ENCODE results near the gene KDM6B. TPM values are rescaled to one million over a fixed set of nuclear protein-coding genes. Genes with fewer than 3 reads are reported as not detected.

The KDM6B gene
- total RNA-seq, 1 experiment from 2014 or later = 19.9 TPM

DNA sequence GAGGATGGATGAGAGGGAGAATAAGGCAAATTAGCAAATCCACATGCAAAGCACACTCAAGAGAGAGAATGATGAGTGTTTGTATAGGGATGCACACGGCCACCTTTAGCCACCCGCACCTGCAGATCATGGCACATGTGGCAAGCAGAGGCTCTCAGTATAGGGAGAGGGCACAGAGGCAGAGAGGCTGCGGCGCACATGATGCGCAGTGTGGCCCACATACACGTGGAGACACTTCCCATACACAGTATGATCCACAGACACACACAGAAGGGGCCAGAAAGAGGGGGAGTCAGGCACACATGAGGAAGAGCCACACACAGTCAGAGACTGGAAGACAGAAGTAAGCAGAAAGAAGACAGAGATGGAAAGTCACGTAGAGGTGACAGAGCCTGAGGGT lies 48.1 kb downstream of the KDM6B start:
- in situ Hi-C loops (cut with HindIII; ENCODE audit: low pct_unique_long_range_greater_than_20kb, low sequenced_read_pairs) (no loop called here), intact Hi-C loops (cut with micrococcal nuclease; ENCODE audit: unreplicated experiment) (no loop called here)
- no peak overlapping the region; the same call in 1 of the 2 replicates for H3K27ac ChIP-seq (ENCODE audit: low read length)
- no peaks in the 10 kb centered on the region for H3K9me3 ChIP-seq (ENCODE audit: control insufficient read depth, insufficient read depth, low read depth, low read length)
- ChIA-PET POLR2A (no interaction called here), CTCF (no interaction called here)
- peaks cover 9% of the 10 kb centered on the region; the same call in 1 of the 2 replicates for H3K36me3 ChIP-seq (ENCODE audit: control insufficient read depth, insufficient read depth, low read length)
- no TSS peak for BruUV-seq (replicated peaks)
- peaks cover 15% of the 10 kb centered on the region; the same call in 1 of the 2 replicates for H3K4me1 ChIP-seq (ENCODE audit: control insufficient read depth, insufficient read depth, low read length)
- TF ChIP-seq TCF7L2 (IDR thresholded peaks at IDR 0.05; ENCODE audit: low read depth, low read length) (no peak), SIN3A (IDR thresholded peaks at IDR 0.05; ENCODE audit: borderline replicate concordance, insufficient read depth, low read depth, low read length) (no peak)
- TF ChIP-seq, protein P1, sequence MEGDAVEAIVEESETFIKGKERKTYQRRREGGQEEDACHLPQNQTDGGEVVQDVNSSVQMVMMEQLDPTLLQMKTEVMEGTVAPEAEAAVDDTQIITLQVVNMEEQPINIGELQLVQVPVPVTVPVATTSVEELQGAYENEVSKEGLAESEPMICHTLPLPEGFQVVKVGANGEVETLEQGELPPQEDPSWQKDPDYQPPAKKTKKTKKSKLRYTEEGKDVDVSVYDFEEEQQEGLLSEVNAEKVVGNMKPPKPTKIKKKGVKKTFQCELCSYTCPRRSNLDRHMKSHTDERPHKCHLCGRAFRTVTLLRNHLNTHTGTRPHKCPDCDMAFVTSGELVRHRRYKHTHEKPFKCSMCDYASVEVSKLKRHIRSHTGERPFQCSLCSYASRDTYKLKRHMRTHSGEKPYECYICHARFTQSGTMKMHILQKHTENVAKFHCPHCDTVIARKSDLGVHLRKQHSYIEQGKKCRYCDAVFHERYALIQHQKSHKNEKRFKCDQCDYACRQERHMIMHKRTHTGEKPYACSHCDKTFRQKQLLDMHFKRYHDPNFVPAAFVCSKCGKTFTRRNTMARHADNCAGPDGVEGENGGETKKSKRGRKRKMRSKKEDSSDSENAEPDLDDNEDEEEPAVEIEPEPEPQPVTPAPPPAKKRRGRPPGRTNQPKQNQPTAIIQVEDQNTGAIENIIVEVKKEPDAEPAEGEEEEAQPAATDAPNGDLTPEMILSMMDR (IDR thresholded peaks at IDR 0.05) = no peak
- no peak overlapping the region for H3K4me3 ChIP-seq (ENCODE audit: low read depth in 2 of 2, low read length in 2 of 2)
- DNase-seq (ENCODE audit: low read depth, low spot score) (no peak), ATAC-seq (no peak)
- H3K27me3 ChIP-seq (ENCODE audit: control insufficient read depth, insufficient read depth, low read length) = no peaks in the 10 kb centered on the region

DNA sequence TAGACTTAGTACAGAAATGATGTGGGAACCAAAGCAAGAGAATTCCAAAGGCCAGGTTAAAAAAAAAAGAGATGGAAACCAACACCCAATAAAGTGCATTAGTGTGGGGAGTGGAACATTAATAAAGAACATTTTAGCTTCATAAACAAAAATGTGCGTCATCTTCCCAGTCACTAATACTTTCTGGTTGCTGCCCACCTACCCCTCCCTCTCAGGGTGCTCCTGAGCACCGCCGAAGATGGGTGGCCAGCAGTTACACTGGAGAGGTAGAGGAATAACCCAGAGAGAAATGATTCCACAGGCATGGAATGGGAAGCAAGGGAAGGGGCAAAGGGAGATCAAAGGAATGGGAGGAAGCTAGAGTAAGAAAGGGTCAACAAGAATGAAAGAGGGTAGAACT lies 48.6 kb downstream of the KDM6B start:
- no peak for ATAC-seq
- H3K4me1 ChIP-seq (ENCODE audit: control insufficient read depth, insufficient read depth, low read length) = peaks cover 15% of the 10 kb centered on the region; the same call in 1 of the 2 replicates
- POLR2A ChIA-PET = no interaction called here
- no peak for TF ChIP-seq POLR2AphosphoS5 (IDR thresholded peaks at IDR 0.05; ENCODE audit: low read depth, low read length)
- TF ChIP-seq, protein P2, sequence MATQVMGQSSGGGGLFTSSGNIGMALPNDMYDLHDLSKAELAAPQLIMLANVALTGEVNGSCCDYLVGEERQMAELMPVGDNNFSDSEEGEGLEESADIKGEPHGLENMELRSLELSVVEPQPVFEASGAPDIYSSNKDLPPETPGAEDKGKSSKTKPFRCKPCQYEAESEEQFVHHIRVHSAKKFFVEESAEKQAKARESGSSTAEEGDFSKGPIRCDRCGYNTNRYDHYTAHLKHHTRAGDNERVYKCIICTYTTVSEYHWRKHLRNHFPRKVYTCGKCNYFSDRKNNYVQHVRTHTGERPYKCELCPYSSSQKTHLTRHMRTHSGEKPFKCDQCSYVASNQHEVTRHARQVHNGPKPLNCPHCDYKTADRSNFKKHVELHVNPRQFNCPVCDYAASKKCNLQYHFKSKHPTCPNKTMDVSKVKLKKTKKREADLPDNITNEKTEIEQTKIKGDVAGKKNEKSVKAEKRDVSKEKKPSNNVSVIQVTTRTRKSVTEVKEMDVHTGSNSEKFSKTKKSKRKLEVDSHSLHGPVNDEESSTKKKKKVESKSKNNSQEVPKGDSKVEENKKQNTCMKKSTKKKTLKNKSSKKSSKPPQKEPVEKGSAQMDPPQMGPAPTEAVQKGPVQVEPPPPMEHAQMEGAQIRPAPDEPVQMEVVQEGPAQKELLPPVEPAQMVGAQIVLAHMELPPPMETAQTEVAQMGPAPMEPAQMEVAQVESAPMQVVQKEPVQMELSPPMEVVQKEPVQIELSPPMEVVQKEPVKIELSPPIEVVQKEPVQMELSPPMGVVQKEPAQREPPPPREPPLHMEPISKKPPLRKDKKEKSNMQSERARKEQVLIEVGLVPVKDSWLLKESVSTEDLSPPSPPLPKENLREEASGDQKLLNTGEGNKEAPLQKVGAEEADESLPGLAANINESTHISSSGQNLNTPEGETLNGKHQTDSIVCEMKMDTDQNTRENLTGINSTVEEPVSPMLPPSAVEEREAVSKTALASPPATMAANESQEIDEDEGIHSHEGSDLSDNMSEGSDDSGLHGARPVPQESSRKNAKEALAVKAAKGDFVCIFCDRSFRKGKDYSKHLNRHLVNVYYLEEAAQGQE (IDR thresholded peaks at IDR 0.05; ENCODE audit: insufficient read depth in 1 of 2, low read depth in 2 of 2, low read length in 1 of 2) = no peak
- no peak for TF ChIP-seq SIN3A (IDR thresholded peaks at IDR 0.05; ENCODE audit: borderline replicate concordance, insufficient read depth, low read depth, low read length)
- TF ChIP-seq, protein P1 (IDR thresholded peaks at IDR 0.05) = no peak
- no peak for TF ChIP-seq TCF7L2 (IDR thresholded peaks at IDR 0.05; ENCODE audit: low read depth, low read length)
- H3K27ac ChIP-seq (ENCODE audit: low read length) = no peak overlapping the region; the same call in 1 of the 2 replicates
- no peaks in the 10 kb centered on the region for H3K27me3 ChIP-seq (ENCODE audit: control insufficient read depth, insufficient read depth, low read length)
- in situ Hi-C loops (cut with HindIII; ENCODE audit: low pct_unique_long_range_greater_than_20kb, low sequenced_read_pairs) (no loop called here), intact Hi-C loops (cut with micrococcal nuclease; ENCODE audit: unreplicated experiment) (no loop called here)
- BruUV-seq (replicated peaks) = no TSS peak
- peaks cover 6% of the 10 kb centered on the region; the same call in 1 of the 2 replicates for H3K36me3 ChIP-seq (ENCODE audit: control insufficient read depth, insufficient read depth, low read length)
- DNase-seq (ENCODE audit: low read depth, low spot score) = no peak
- no peaks in the 10 kb centered on the region for H3K9me3 ChIP-seq (ENCODE audit: control insufficient read depth, insufficient read depth, low read depth, low read length)
- CTCF ChIA-PET = no interaction called here
- no peak overlapping the region for H3K4me3 ChIP-seq (ENCODE audit: low read depth in 2 of 2, low read length in 2 of 2)

Other genes starting within 250 kb of the KDM6B start
- gene SOX15, start 244.1 kb upstream of the KDM6B start, total RNA-seq (2021; ENCODE audit: unreplicated experiment) = 0.33 TPM
- gene FXR2, start 219.3 kb upstream of the KDM6B start, total RNA-seq (2021; ENCODE audit: unreplicated experiment) = 39.7 TPM
- gene SAT2, start 206.4 kb upstream of the KDM6B start, total RNA-seq (2021; ENCODE audit: unreplicated experiment) = 74.8 TPM
- gene SHBG, start 204.1 kb upstream of the KDM6B start, total RNA-seq (2021; ENCODE audit: unreplicated experiment) = 1.2 TPM
- 0.08 TPM for gene ATP1B2, start 183.3 kb upstream of the KDM6B start, total RNA-seq (2021; ENCODE audit: unreplicated experiment)
- 129 TPM for gene TP53, start 146.7 kb upstream of the KDM6B start, total RNA-seq (2021; ENCODE audit: unreplicated experiment)
- 27.0 TPM for gene WRAP53, start 145.7 kb upstream of the KDM6B start, total RNA-seq (2021; ENCODE audit: unreplicated experiment)
- gene EFNB3, start 129.0 kb upstream of the KDM6B start, total RNA-seq (2021; ENCODE audit: unreplicated experiment) = 2.5 TPM
- gene DNAH2, start 116.5 kb upstream of the KDM6B start, total RNA-seq (2021; ENCODE audit: unreplicated experiment) = 0.13 TPM
- 1.6 TPM for gene TMEM88, start 20.8 kb downstream of the KDM6B start, total RNA-seq (2021; ENCODE audit: unreplicated experiment)
- gene NAA38, start 23.3 kb downstream of the KDM6B start, total RNA-seq (2021; ENCODE audit: unreplicated experiment) = 75.2 TPM
- gene CYB5D1, start 23.8 kb downstream of the KDM6B start, total RNA-seq (2021; ENCODE audit: unreplicated experiment) = 8.6 TPM
- 84.6 TPM for gene CHD3, start 54.6 kb downstream of the KDM6B start, total RNA-seq (2021; ENCODE audit: unreplicated experiment)
- 2.6 TPM for gene RNF227, start 82.1 kb downstream of the KDM6B start, total RNA-seq (2021; ENCODE audit: unreplicated experiment)
- gene KCNAB3, start 95.6 kb downstream of the KDM6B start, total RNA-seq (2021; ENCODE audit: unreplicated experiment) = 3.5 TPM
- 154 TPM for gene TRAPPC1, start 97.7 kb downstream of the KDM6B start, total RNA-seq (2021; ENCODE audit: unreplicated experiment)
- 60.5 TPM for gene CNTROB, start 98.0 kb downstream of the KDM6B start, total RNA-seq (2021; ENCODE audit: unreplicated experiment)
- gene GUCY2D, start 168.4 kb downstream of the KDM6B start, total RNA-seq (2021; ENCODE audit: unreplicated experiment) = not detected
- gene ALOX15B, start 204.8 kb downstream of the KDM6B start, total RNA-seq (2021; ENCODE audit: unreplicated experiment) = not detected

Measured in Panc1 (cell line).